Neural cell (in vitro differentiated cells): Measurements from ENCODE around the gene CEMIP2. TPM values are rescaled to one million over a fixed set of nuclear protein-coding genes. Genes with fewer than 3 reads are reported as not detected.

ENCODE experiments used
- H2AFZ ChIP-seq: fragments of 200-600, 300-800 bp; sonication (generic), shearing (Covaris generic); 2 replicates; pipeline ENCODE4 v1.6.0; 2014; ENCODE audit warnings: low read depth, mild to moderate bottlenecking, antibody characterized with exemption, low read length, moderate library complexity
- H3F3A ChIP-seq: fragments of 200-600 bp; shearing (Covaris generic); 2 replicates; pipeline ENCODE4 v1.6.1; 2016; ENCODE audit warnings: mild to moderate bottlenecking, moderate library complexity, mixed read lengths, antibody characterized with exemption, low read length; ENCODE audit not compliant: insufficient read depth, poor library complexity, severe bottlenecking
- H3K27ac ChIP-seq: fragments of 200-600, 300-800 bp; sonication (generic), shearing (Covaris generic); 2 replicates; pipeline ENCODE4 v1.5.1; 2014; ENCODE audit warnings: mild to moderate bottlenecking, low read length, moderate library complexity
- H3K27me3 ChIP-seq: fragments of 300-800, 200-600 bp; sonication (generic), shearing (Covaris generic); 2 replicates; pipeline ENCODE4 v1.6.0; 2014; ENCODE audit warnings: mild to moderate bottlenecking, low read depth, low read length, moderate library complexity; ENCODE audit not compliant: insufficient read depth
- H3K36me3 ChIP-seq: fragments of 300-800, 200-600 bp; sonication (generic), shearing (Covaris generic); 2 replicates; pipeline ENCODE4 v1.5.1; 2014; ENCODE audit warnings: mild to moderate bottlenecking, antibody characterized with exemption, low read length, moderate library complexity; ENCODE audit not compliant: insufficient read depth
- H3K4me2 ChIP-seq: fragments of 300-800, 200-600 bp; sonication (generic), shearing (Covaris generic); 2 replicates; pipeline ENCODE4 v1.6.0; 2014; ENCODE audit warnings: mild to moderate bottlenecking, low read length
- H3K4me3 ChIP-seq: fragments of 300-800, 200-600 bp; sonication (generic), shearing (Covaris generic); 2 replicates; pipeline ENCODE4 v1.5.1; 2014; ENCODE audit warnings: mild to moderate bottlenecking, low read length, moderate library complexity
- H3K79me2 ChIP-seq: fragments of 200-600 bp; shearing (Covaris generic); replicated peaks from 2 replicates; pipeline ENCODE4 v1.6.0; 2014; ENCODE audit warnings: mild to moderate bottlenecking, low read length, moderate library complexity; ENCODE audit not compliant: insufficient read depth
- H3K9ac ChIP-seq: fragments of 300-800, 200-600 bp; sonication (generic), shearing (Covaris generic); 2 replicates; pipeline ENCODE4 v1.6.1; 2016; ENCODE audit warnings: mild to moderate bottlenecking, low read length, mixed read lengths
- H3K9me2 ChIP-seq: fragments of 200-600 bp; shearing (Covaris generic); 2 replicates; pipeline ENCODE4 v1.6.1; 2016; ENCODE audit warnings: mild to moderate bottlenecking, low read length, mixed read lengths; ENCODE audit not compliant: insufficient read depth
- H3K9me3 ChIP-seq: fragments of 200-600, 300-800 bp; sonication (generic), shearing (Covaris generic); 2 replicates; pipeline ENCODE4 v1.6.1; 2016; ENCODE audit warnings: mild to moderate bottlenecking, mixed run types, low read length, moderate library complexity, mixed read lengths
- H4K20me1 ChIP-seq: fragments of 200-600 bp; shearing (Covaris generic); 2 replicates; pipeline ENCODE4 v1.6.1; 2016; ENCODE audit warnings: mild to moderate bottlenecking, mixed run types; ENCODE audit not compliant: insufficient read depth
- CTCF ChIP-seq: fragments of 450-650 bp; IDR thresholded peaks from 2 replicates; pipeline ENCODE4 v1.5.1; 2014; ENCODE audit warnings: antibody characterized with exemption, mild to moderate bottlenecking, moderate library complexity; ENCODE audit not compliant: poor library complexity, severe bottlenecking
- EP300 ChIP-seq: fragments of 450-650 bp; conservative IDR thresholded peaks from 2 replicates; pipeline ENCODE4 v1.6.1; 2014; ENCODE audit warnings: antibody characterized with exemption, mild to moderate bottlenecking, moderate library complexity; ENCODE audit not compliant: poor library complexity, severe bottlenecking
- EZH2 ChIP-seq: fragments of 200-600, 300-800 bp; shearing (Covaris generic), sonication (generic); IDR thresholded peaks from 2 replicates; pipeline ENCODE4 v1.6.1; 2014; ENCODE audit warnings: antibody characterized with exemption, low read length, borderline replicate concordance, mild to moderate bottlenecking; ENCODE audit not compliant: insufficient read depth, poor library complexity, severe bottlenecking
- MXI1 ChIP-seq: fragments of 450-650 bp; conservative IDR thresholded peaks from 2 replicates; pipeline ENCODE4 v1.6.1; 2014; ENCODE audit warnings: antibody characterized with exemption, mild to moderate bottlenecking; ENCODE audit not compliant: poor library complexity, severe bottlenecking
- POLR2AphosphoS5 ChIP-seq: IDR thresholded peaks from 2 replicates; pipeline ENCODE4 v1.6.1; 2012
- RAD21 ChIP-seq: fragments of 450-650 bp; conservative IDR thresholded peaks from 2 replicates; pipeline ENCODE4 v1.6.1; 2014; ENCODE audit warnings: antibody characterized with exemption, mild to moderate bottlenecking, moderate library complexity
- REST ChIP-seq: IDR thresholded peaks from 2 replicates; pipeline ENCODE4 v1.6.1; 2012; ENCODE audit warnings: borderline replicate concordance
- SMC3 ChIP-seq: fragments of 450-650 bp; conservative IDR thresholded peaks from 2 replicates; pipeline ENCODE4 v1.6.1; 2014; ENCODE audit warnings: antibody characterized with exemption, mild to moderate bottlenecking, moderate library complexity; ENCODE audit not compliant: poor library complexity
- TAF1 ChIP-seq: IDR thresholded peaks from 2 replicates; pipeline ENCODE4 v1.6.1; 2012; ENCODE audit warnings: low read depth
- polyA plus RNA-seq: library from polyadenylated mRNA; depleted of rRNA; stranded (reverse); fragments of >200 nt; gene quantifications from 2 replicates; pipeline ENCODE4 v1.2.3, GENCODE V29; 2014

Gene CEMIP2
- polyA plus RNA-seq, 1 donor from 2014 or later, result 11.3 TPM

- no peak overlapping the region for H3K27ac ChIP-seq
- no peaks in the 10 kb centered on the region for H3K9me2 ChIP-seq
- no peaks in the 10 kb centered on the region for H3K36me3 ChIP-seq
- peaks cover 9% of the 10 kb centered on the region for H3K79me2 ChIP-seq
- H4K20me1 ChIP-seq, result no peaks in the 10 kb centered on the region
- no peak overlapping the region for H3K9ac ChIP-seq
- no peak overlapping the region for H3K4me2 ChIP-seq
- H3K27me3 ChIP-seq, result no peaks in the 10 kb centered on the region
- H3F3A ChIP-seq, result no peaks in the 10 kb centered on the region
- TF ChIP-seq REST, result no peak
- H3K4me3 ChIP-seq, result no peak overlapping the region
- no peak overlapping the region for H2AFZ ChIP-seq
- H3K9me3 ChIP-seq, result no peaks in the 10 kb centered on the region
These were observed 26.2 kb downstream of the CEMIP2 start for GRCh38 chr9:71741926-71742648.

- no peaks in the 10 kb centered on the region for H3K27me3 ChIP-seq
- H3K9me2 ChIP-seq, result no peaks in the 10 kb centered on the region
- peaks cover 5% of the 10 kb centered on the region for H3K36me3 ChIP-seq
- peaks cover 9% of the 10 kb centered on the region for H3K79me2 ChIP-seq
- no peak for TF ChIP-seq SMC3
- TF ChIP-seq CTCF, result no peak
- TF ChIP-seq EP300, result no peak
- no peak for TF ChIP-seq POLR2AphosphoS5
- no peak for TF ChIP-seq REST
- TF ChIP-seq RAD21, result no peak
- TF ChIP-seq EZH2, result no peak
- no peak for TF ChIP-seq TAF1
- no peak for TF ChIP-seq MXI1
- H3K4me2 ChIP-seq, result no peak overlapping the region
- H3K27ac ChIP-seq, result no peak overlapping the region
- H2AFZ ChIP-seq, result no peak overlapping the region
- H4K20me1 ChIP-seq, result no peaks in the 10 kb centered on the region
- no peaks in the 10 kb centered on the region for H3F3A ChIP-seq
- H3K9ac ChIP-seq, result no peak overlapping the region
- no peaks in the 10 kb centered on the region for H3K9me3 ChIP-seq
- no peak overlapping the region for H3K4me3 ChIP-seq
These were observed 28.1 kb downstream of the CEMIP2 start for GRCh38 chr9:71740199-71740598.
